SK-N-SH treated with all-trans-retinoic acid at 6 μM for 48 hours (cell line): ENCODE measurements around the gene CCBE1.

ENCODE experiments used
- ATAC-seq: fragments of 200-7000 bp; cut with Tn5 transposase; 3 replicates; pipeline ENCODE4 v1.9.1; 2020; ENCODE audit warnings: mild to moderate bottlenecking, moderate library complexity
- ARNTL ChIP-seq: fragments of 450-650 bp; formaldehyde crosslinking; IDR thresholded peaks from 2 replicates; pipeline ENCODE4 v1.5.0; 2020; ENCODE audit warnings: low read depth, mild to moderate bottlenecking, moderate library complexity, borderline replicate concordance
- BACH2 ChIP-seq: fragments of 250-450 bp; sonication (Bioruptor Pico); IDR thresholded peaks from 2 replicates; pipeline ENCODE4 v1.9.0; 2021; ENCODE audit warnings: mild to moderate bottlenecking, borderline replicate concordance
- ESRRG ChIP-seq: fragments of 250-450 bp; sonication (Bioruptor Pico); IDR thresholded peaks from 2 replicates; pipeline ENCODE4 v1.6.1; 2021; ENCODE audit warnings: mild to moderate bottlenecking
- GLIS3 ChIP-seq: fragments of 250-450 bp; sonication (Bioruptor Pico); IDR thresholded peaks from 2 replicates; pipeline ENCODE4 v1.5.0; 2020; ENCODE audit warnings: mild to moderate bottlenecking, moderate library complexity
- ISL1 ChIP-seq: fragments of 250-450 bp; sonication (Bioruptor Pico); IDR thresholded peaks from 2 replicates; pipeline ENCODE4 v2.1.2; 2022; ENCODE audit warnings: mild to moderate bottlenecking, moderate library complexity
- OSR1 ChIP-seq: fragments of 250-450 bp; sonication (Bioruptor Pico); IDR thresholded peaks from 2 replicates; pipeline ENCODE4 v1.8.0; 2022; ENCODE audit warnings: moderate library complexity, mild to moderate bottlenecking, inconsistent platforms
- PPARA ChIP-seq: fragments of 250-450 bp; sonication (Bioruptor Pico); IDR thresholded peaks from 2 replicates; pipeline ENCODE4 v1.5.0; 2020; ENCODE audit warnings: mild to moderate bottlenecking, borderline replicate concordance
- RARB ChIP-seq: fragments of 250-450 bp; sonication (Bioruptor Pico); IDR thresholded peaks from 2 replicates; pipeline ENCODE4 v1.8.0; 2021; ENCODE audit warnings: mild to moderate bottlenecking, moderate library complexity
- SNAI2 ChIP-seq: fragments of 250-450 bp; sonication (Bioruptor Pico); IDR thresholded peaks from 2 replicates; pipeline ENCODE4 v1.5.0; 2020; ENCODE audit warnings: mild to moderate bottlenecking, moderate library complexity
- TCF4 ChIP-seq: fragments of 250-450 bp; sonication (Bioruptor Pico); IDR thresholded peaks from 2 replicates; pipeline ENCODE4 v1.8.0; 2021; ENCODE audit warnings: mild to moderate bottlenecking, moderate library complexity, borderline replicate concordance
- TOX ChIP-seq: fragments of 250-450 bp; sonication (Bioruptor Pico); IDR thresholded peaks from 2 replicates; pipeline ENCODE4 v1.8.0; 2021; ENCODE audit warnings: mild to moderate bottlenecking, moderate library complexity, borderline replicate concordance
- ZC3H10 ChIP-seq: fragments of 250-450 bp; sonication (Bioruptor Pico); IDR thresholded peaks from 2 replicates; pipeline ENCODE4 v1.5.1; 2021; ENCODE audit warnings: mild to moderate bottlenecking, moderate library complexity
- ZFP3 ChIP-seq: fragments of 250-450 bp; sonication (Bioruptor Pico); IDR thresholded peaks from 2 replicates; pipeline ENCODE4 v1.5.0; 2020; ENCODE audit warnings: mild to moderate bottlenecking, moderate library complexity
- ZFP30 ChIP-seq: fragments of 450-650 bp; formaldehyde crosslinking; IDR thresholded peaks from 2 replicates; pipeline ENCODE4 v1.5.0; 2022; ENCODE audit warnings: mild to moderate bottlenecking, moderate library complexity
- ZNF565 ChIP-seq: fragments of 450-650 bp; formaldehyde crosslinking; conservative IDR thresholded peaks from 2 replicates; pipeline ENCODE4 v1.5.0; 2020; ENCODE audit warnings: low read depth, mild to moderate bottlenecking, moderate library complexity
- ZNF70 ChIP-seq: fragments of 450-650 bp; formaldehyde crosslinking; IDR thresholded peaks from 2 replicates; pipeline ENCODE4 v1.5.0; 2020; ENCODE audit warnings: mild to moderate bottlenecking, moderate library complexity
- ZNF8 ChIP-seq: fragments of 450-650 bp; formaldehyde crosslinking; IDR thresholded peaks from 2 replicates; pipeline ENCODE4 v1.5.0; 2020; ENCODE audit warnings: mild to moderate bottlenecking, moderate library complexity
- TF ChIP-seq, protein P1 (sequence below): fragments of 250-450 bp; sonication (Bioruptor Pico); IDR thresholded peaks from 2 replicates; pipeline ENCODE4 v1.5.1; 2021; ENCODE audit warnings: mild to moderate bottlenecking, moderate library complexity
- TF ChIP-seq, protein P2 (sequence below): fragments of 250-450 bp; sonication (Bioruptor Pico); IDR thresholded peaks from 2 replicates; pipeline ENCODE4 v1.8.0; 2021; ENCODE audit warnings: low read depth, mild to moderate bottlenecking, moderate library complexity, borderline replicate concordance
- TF ChIP-seq, protein P3 (sequence below): fragments of 250-450 bp; sonication (Bioruptor Pico); IDR thresholded peaks from 2 replicates; pipeline ENCODE4 v1.5.0; 2020; ENCODE audit warnings: mild to moderate bottlenecking, moderate library complexity
- TF ChIP-seq, protein P4 (sequence below): fragments of 250-450 bp; sonication (Bioruptor Pico); IDR thresholded peaks from 2 replicates; pipeline ENCODE4 v1.8.0; 2020; ENCODE audit warnings: mild to moderate bottlenecking, moderate library complexity, borderline replicate concordance
- TF ChIP-seq, protein P5 (sequence below): fragments of 250-450 bp; sonication (Bioruptor Pico); IDR thresholded peaks from 2 replicates; pipeline ENCODE4 v1.5.1; 2020; ENCODE audit warnings: low read depth, mild to moderate bottlenecking, moderate library complexity

CCBE1 gene

DNA sequence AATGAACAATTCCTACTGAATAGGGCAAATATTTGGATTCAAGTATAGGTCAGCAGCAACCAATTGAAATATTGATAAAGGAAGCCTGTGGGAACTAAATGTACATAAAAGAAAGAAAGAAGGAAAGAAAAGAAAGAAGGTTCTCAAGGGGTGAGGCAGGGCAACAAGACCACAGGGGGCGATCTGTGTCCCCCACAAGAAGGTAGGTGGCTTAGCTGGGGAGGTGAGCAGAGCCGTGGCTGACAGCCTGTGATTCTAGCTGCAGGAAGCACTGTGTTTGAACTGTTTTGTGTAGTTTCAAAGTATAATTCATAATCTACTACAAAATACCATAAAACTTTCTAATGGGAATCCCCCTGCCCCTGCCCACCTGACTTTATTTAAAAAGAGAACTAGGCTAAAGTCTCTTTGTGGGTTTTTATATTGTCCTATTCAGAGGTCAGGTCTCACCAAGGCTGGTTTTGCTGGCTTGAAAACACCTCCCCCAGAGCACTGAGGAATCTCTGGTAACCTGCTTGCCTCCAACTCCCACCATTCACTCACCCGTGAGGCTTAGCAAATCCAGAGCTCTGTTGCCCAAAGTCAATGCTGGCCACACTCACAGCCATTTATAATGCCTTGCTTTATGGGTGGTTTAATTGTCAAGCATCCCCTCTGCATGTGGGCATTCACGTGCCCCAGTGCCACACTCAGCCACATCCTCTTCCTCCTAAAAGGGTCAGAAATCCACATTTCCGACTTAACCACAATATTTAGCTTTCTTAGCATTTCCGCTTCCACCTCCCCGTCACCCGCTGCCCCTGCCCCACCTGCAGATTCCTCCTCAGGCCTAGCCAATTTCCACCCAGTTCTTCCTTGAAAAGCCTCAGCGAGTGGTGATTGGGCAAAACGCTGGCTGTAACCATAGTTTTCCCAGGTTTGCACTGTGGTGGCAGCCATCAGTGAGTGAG is 301.7 kb downstream of the CCBE1 start:
- TF ChIP-seq, protein P1, sequence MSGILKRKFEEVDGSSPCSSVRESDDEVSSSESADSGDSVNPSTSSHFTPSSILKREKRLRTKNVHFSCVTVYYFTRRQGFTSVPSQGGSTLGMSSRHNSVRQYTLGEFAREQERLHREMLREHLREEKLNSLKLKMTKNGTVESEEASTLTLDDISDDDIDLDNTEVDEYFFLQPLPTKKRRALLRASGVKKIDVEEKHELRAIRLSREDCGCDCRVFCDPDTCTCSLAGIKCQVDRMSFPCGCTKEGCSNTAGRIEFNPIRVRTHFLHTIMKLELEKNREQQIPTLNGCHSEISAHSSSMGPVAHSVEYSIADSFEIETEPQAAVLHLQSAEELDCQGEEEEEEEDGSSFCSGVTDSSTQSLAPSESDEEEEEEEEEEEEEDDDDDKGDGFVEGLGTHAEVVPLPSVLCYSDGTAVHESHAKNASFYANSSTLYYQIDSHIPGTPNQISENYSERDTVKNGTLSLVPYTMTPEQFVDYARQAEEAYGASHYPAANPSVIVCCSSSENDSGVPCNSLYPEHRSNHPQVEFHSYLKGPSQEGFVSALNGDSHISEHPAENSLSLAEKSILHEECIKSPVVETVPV: no peak
- TF ChIP-seq ESRRG (no peak), PPARA (CRISPR knock-in tag) (no peak), ZC3H10 (CRISPR knock-in tag) (no peak), TCF4 (CRISPR knock-in tag) (no peak), ZFP30 (CRISPR knock-in tag) (no peak), ZNF8 (no peak)
- TF ChIP-seq, protein P2, sequence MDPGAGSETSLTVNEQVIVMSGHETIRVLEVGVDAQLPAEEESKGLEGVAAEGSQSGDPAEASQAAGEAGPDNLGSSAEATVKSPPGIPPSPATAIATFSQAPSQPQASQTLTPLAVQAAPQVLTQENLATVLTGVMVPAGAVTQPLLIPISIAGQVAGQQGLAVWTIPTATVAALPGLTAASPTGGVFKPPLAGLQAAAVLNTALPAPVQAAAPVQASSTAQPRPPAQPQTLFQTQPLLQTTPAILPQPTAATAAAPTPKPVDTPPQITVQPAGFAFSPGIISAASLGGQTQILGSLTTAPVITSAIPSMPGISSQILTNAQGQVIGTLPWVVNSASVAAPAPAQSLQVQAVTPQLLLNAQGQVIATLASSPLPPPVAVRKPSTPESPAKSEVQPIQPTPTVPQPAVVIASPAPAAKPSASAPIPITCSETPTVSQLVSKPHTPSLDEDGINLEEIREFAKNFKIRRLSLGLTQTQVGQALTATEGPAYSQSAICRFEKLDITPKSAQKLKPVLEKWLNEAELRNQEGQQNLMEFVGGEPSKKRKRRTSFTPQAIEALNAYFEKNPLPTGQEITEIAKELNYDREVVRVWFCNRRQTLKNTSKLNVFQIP (CRISPR knock-in tag): no peak
- TF ChIP-seq, protein P3, sequence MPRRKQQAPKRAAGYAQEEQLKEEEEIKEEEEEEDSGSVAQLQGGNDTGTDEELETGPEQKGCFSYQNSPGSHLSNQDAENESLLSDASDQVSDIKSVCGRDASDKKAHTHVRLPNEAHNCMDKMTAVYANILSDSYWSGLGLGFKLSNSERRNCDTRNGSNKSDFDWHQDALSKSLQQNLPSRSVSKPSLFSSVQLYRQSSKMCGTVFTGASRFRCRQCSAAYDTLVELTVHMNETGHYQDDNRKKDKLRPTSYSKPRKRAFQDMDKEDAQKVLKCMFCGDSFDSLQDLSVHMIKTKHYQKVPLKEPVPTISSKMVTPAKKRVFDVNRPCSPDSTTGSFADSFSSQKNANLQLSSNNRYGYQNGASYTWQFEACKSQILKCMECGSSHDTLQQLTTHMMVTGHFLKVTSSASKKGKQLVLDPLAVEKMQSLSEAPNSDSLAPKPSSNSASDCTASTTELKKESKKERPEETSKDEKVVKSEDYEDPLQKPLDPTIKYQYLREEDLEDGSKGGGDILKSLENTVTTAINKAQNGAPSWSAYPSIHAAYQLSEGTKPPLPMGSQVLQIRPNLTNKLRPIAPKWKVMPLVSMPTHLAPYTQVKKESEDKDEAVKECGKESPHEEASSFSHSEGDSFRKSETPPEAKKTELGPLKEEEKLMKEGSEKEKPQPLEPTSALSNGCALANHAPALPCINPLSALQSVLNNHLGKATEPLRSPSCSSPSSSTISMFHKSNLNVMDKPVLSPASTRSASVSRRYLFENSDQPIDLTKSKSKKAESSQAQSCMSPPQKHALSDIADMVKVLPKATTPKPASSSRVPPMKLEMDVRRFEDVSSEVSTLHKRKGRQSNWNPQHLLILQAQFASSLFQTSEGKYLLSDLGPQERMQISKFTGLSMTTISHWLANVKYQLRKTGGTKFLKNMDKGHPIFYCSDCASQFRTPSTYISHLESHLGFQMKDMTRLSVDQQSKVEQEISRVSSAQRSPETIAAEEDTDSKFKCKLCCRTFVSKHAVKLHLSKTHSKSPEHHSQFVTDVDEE: no peak
- ATAC-seq: no peak

DNA sequence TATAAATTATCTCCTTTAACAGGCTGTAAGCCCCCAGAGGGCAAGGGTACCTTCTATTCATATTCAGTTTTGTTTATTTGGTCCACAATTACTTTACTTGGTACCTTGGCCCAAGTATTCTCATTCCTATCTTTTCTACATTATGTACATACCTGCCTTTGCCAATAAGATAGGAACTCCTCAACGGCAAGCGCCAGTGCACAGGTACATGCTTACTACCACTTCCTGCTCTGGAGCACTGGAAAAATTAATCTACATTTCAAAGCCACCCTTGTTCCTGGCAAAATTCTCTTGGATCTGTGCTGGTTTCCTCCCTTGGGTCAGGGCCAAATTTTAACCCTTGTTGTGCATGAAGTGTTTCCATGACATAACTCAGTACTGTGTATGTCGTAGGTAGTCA is 303.8 kb downstream of the CCBE1 start:
- TF ChIP-seq, protein P4, sequence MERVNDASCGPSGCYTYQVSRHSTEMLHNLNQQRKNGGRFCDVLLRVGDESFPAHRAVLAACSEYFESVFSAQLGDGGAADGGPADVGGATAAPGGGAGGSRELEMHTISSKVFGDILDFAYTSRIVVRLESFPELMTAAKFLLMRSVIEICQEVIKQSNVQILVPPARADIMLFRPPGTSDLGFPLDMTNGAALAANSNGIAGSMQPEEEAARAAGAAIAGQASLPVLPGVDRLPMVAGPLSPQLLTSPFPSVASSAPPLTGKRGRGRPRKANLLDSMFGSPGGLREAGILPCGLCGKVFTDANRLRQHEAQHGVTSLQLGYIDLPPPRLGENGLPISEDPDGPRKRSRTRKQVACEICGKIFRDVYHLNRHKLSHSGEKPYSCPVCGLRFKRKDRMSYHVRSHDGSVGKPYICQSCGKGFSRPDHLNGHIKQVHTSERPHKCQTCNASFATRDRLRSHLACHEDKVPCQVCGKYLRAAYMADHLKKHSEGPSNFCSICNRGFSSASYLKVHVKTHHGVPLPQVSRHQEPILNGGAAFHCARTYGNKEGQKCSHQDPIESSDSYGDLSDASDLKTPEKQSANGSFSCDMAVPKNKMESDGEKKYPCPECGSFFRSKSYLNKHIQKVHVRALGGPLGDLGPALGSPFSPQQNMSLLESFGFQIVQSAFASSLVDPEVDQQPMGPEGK (CRISPR knock-in tag): no peak
- TF ChIP-seq, protein P3: no peak
- TF ChIP-seq RARB (no peak), ZFP3 (CRISPR knock-in tag) (no peak), BACH2 (no peak)
- no peak for ATAC-seq

DNA sequence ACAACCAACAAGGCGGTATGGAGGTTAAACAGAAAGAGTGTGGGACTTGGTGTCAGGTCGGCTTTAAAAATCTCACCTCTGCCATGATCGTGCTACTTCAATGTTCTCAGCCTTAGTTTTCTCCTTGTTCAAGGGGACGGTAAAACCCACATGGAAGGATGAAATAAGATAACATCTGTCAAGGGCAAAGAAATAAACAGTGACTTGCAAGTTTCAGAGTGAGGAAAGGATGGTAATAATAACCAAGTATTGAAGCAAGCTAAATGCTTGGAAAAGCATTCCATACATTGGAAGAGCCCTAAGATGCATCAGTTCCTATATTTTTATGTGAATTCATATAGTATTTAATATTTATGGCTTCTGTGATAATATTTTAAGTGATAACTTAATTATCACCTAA is 308.4 kb downstream of the CCBE1 start:
- no peak for ATAC-seq
- TF ChIP-seq BACH2 (no peak), ZFP30 (CRISPR knock-in tag) (no peak), ZC3H10 (CRISPR knock-in tag) (no peak), OSR1 (CRISPR knock-in tag) (no peak), ISL1 (CRISPR knock-in tag) (no peak), SNAI2 (no peak), ZNF8 (no peak), ESRRG (no peak), ZFP3 (CRISPR knock-in tag) (no peak), TOX (CRISPR knock-in tag) (no peak), ZNF70 (CRISPR knock-in tag) (no peak), ZNF565 (CRISPR knock-in tag) (no peak), ARNTL (CRISPR knock-in tag) (no peak), GLIS3 (no peak), TCF4 (CRISPR knock-in tag) (no peak)
- TF ChIP-seq, protein P4 (CRISPR knock-in tag): no peak
- TF ChIP-seq, protein P5, sequence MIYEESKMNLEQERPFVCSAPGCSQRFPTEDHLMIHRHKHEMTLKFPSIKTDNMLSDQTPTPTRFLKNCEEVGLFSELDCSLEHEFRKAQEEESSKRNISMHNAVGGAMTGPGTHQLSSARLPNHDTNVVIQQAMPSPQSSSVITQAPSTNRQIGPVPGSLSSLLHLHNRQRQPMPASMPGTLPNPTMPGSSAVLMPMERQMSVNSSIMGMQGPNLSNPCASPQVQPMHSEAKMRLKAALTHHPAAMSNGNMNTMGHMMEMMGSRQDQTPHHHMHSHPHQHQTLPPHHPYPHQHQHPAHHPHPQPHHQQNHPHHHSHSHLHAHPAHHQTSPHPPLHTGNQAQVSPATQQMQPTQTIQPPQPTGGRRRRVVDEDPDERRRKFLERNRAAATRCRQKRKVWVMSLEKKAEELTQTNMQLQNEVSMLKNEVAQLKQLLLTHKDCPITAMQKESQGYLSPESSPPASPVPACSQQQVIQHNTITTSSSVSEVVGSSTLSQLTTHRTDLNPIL: no peak
